ENCODE results near the gene LGALS7. TPM values are rescaled to one million over a fixed set of nuclear protein-coding genes. Genes with fewer than 3 reads are reported as not detected.

LGALS7 gene
- total RNA-seq, 1 donor from 2014 or later: not detected

GRCh38 chr19:38730731-38731589 is 42.4 kb downstream of the LGALS7 start:
- DNase-seq: no peak
- H3K4me1 ChIP-seq: peaks cover 82% of the 10 kb centered on the region
- H3K27me3 ChIP-seq (ENCODE audit: low read depth): no peaks in the 10 kb centered on the region
- intact Hi-C loops (cut with micrococcal nuclease): no loop called here
- H3K27ac ChIP-seq (replicated peaks): peak overlapping the region; percentile 57
- H3K4me3 ChIP-seq: no peak overlapping the region
- no peak for TF ChIP-seq CTCF (IDR thresholded peaks at IDR 0.05; ENCODE audit: borderline replicate concordance)
- peaks cover 58% of the 10 kb centered on the region for H3K36me3 ChIP-seq
- no peaks in the 10 kb centered on the region for H3K9me3 ChIP-seq (replicated peaks)

- Histone ChIP-seq H3K4me1 (peaks cover 87% of the 10 kb centered on the region), H3K27me3 (ENCODE audit: low read depth) (no peaks in the 10 kb centered on the region), H3K36me3 (peaks cover 63% of the 10 kb centered on the region), H3K9me3 (replicated peaks) (no peaks in the 10 kb centered on the region), H3K27ac (replicated peaks) (peak overlapping the region; percentile 91), H3K4me3 (no peak overlapping the region)
- intact Hi-C loops (cut with micrococcal nuclease): no loop called here
- TF ChIP-seq CTCF (IDR thresholded peaks at IDR 0.05; ENCODE audit: borderline replicate concordance): no peak
- DNase-seq: no peak
Observed at GRCh38 chr19:38730470-38730730, 42.9 kb downstream of the LGALS7 start.

- Histone ChIP-seq H3K4me1 (peaks cover 88% of the 10 kb centered on the region), H3K27ac (replicated peaks) (peak overlapping the region; percentile 91), H3K27me3 (ENCODE audit: low read depth) (no peaks in the 10 kb centered on the region), H3K9me3 (replicated peaks) (no peaks in the 10 kb centered on the region), H3K36me3 (peaks cover 69% of the 10 kb centered on the region), H3K4me3 (no peak overlapping the region)
- DNase-seq: peak; percentile 72
- TF ChIP-seq CTCF (IDR thresholded peaks at IDR 0.05; ENCODE audit: borderline replicate concordance): peak; percentile 86
- intact Hi-C loops (cut with micrococcal nuclease): no loop called here
Observed at GRCh38 chr19:38729653-38730469, 43.5 kb downstream of the LGALS7 start.

GRCh38 chr19:38728752-38729541 is 44.4 kb downstream of the LGALS7 start:
- H3K4me1 ChIP-seq: peaks cover 82% of the 10 kb centered on the region
- H3K27me3 ChIP-seq (ENCODE audit: low read depth): no peaks in the 10 kb centered on the region
- no peak for TF ChIP-seq CTCF (IDR thresholded peaks at IDR 0.05; ENCODE audit: borderline replicate concordance)
- peak; percentile 27 for DNase-seq
- peaks cover 78% of the 10 kb centered on the region for H3K36me3 ChIP-seq
- H3K4me3 ChIP-seq: no peak overlapping the region
- H3K27ac ChIP-seq (replicated peaks): peak overlapping the region; percentile 91
- no peaks in the 10 kb centered on the region for H3K9me3 ChIP-seq (replicated peaks)
- intact Hi-C loops (cut with micrococcal nuclease): no loop called here
